Calu3 (cell line): ENCODE results near the gene ACTR1B. TPM values are rescaled to one million over a fixed set of nuclear protein-coding genes. Genes with fewer than 3 reads are reported as not detected.

ENCODE experiments used
- BruUV-seq: library from RNA; stranded (reverse); fragments of 400-500 nt; replicated peaks from 2 replicates; lab custom pipeline; 2021; lab: Mats Ljungman, UMichigan
- CTCF ChIA-PET: fragments of 300-600 bp; sonication (Branson Sonifier 250); formaldehyde crosslinking; loops from one replicate; lab custom pipeline; 2022; ENCODE audit warnings: antibody characterized with exemption; lab: Charles Lee
- DNase-seq: peaks from one replicate; pipeline ENCODE4 v3.0.0; 2022
- H3K27ac Mint-ChIP-seq: one replicate; pipeline ENCODE4 v1.8.0; 2022; ENCODE audit warnings: mixed read lengths; ENCODE audit not compliant: unreplicated experiment
- H3K27me3 Mint-ChIP-seq: one replicate; pipeline ENCODE4 v1.8.0; 2022; ENCODE audit warnings: mixed read lengths; ENCODE audit not compliant: unreplicated experiment
- H3K36me3 Mint-ChIP-seq: one replicate; pipeline ENCODE4 v1.8.0; 2022; ENCODE audit warnings: mild to moderate bottlenecking, moderate library complexity, mixed read lengths; ENCODE audit not compliant: insufficient read depth, unreplicated experiment
- H3K4me1 Mint-ChIP-seq: one replicate; pipeline ENCODE4 v1.8.0; 2022; ENCODE audit warnings: mild to moderate bottlenecking, low read depth, mixed read lengths; ENCODE audit not compliant: unreplicated experiment
- H3K4me3 Mint-ChIP-seq: one replicate; pipeline ENCODE4 v1.8.0; 2022; ENCODE audit warnings: mild to moderate bottlenecking, low read depth, moderate library complexity, mixed read lengths; ENCODE audit not compliant: unreplicated experiment
- H3K9me3 Mint-ChIP-seq: one replicate; pipeline ENCODE4 v1.8.0; 2022; ENCODE audit warnings: low read depth, mixed read lengths; ENCODE audit not compliant: unreplicated experiment
- intact Hi-C: fragments of 100-400 bp; cut with micrococcal nuclease; formaldehyde crosslinking; loops from one replicate; pipeline ENCODE4 v1.10.0; 2022; ENCODE audit not compliant: unreplicated experiment
- total RNA-seq: library from RNA; stranded (reverse); gene quantifications from 2 replicates; pipeline ENCODE4 v1.2.3, GENCODE V29; 2022
- TF ChIP-seq, protein P1 (sequence below): fragments of 200-600 bp; IDR thresholded peaks from one replicate; pipeline ENCODE4 v1.8.0; 2022; ENCODE audit warnings: antibody characterized with exemption; ENCODE audit not compliant: unreplicated experiment

Gene ACTR1B
- total RNA-seq, 1 experiment from 2014 or later, result 48.7 TPM

DNA sequence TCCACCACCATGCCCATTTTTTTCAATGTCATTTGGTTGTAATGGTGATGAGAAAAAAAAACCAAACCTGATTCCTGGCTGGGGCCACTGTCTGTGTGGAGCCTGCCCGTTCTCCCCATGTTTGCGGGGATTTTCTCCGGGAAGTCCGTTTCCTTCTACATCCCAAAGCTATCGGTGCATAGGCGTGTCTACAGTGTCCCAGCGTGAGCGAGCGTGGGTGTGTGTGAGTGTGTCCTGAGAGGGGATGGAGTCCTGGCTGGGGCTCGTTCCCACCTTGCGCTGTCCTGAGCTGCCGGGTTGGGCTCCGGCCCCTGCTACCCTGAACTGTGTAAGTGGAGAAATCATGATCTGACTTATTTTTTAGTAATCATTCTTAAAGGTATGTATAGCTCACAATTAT, 42.3 kb upstream of the ACTR1B start:
- Mint-ChIP-seq H3K36me3 (no peaks in the 10 kb centered on the region), H3K4me3 (no peak overlapping the region), H3K27me3 (peaks cover 50% of the 10 kb centered on the region), H3K27ac (no peak overlapping the region), H3K9me3 (no peaks in the 10 kb centered on the region), H3K4me1 (no peaks in the 10 kb centered on the region)
- TF ChIP-seq, protein P1, sequence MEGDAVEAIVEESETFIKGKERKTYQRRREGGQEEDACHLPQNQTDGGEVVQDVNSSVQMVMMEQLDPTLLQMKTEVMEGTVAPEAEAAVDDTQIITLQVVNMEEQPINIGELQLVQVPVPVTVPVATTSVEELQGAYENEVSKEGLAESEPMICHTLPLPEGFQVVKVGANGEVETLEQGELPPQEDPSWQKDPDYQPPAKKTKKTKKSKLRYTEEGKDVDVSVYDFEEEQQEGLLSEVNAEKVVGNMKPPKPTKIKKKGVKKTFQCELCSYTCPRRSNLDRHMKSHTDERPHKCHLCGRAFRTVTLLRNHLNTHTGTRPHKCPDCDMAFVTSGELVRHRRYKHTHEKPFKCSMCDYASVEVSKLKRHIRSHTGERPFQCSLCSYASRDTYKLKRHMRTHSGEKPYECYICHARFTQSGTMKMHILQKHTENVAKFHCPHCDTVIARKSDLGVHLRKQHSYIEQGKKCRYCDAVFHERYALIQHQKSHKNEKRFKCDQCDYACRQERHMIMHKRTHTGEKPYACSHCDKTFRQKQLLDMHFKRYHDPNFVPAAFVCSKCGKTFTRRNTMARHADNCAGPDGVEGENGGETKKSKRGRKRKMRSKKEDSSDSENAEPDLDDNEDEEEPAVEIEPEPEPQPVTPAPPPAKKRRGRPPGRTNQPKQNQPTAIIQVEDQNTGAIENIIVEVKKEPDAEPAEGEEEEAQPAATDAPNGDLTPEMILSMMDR, result no peak
- DNase-seq, result no peak
- CTCF ChIA-PET, result no interaction called here
- no TSS peak for BruUV-seq
- intact Hi-C loops, result no loop called here

- Mint-ChIP-seq H3K27ac (no peak overlapping the region), H3K36me3 (no peaks in the 10 kb centered on the region), H3K4me3 (no peak overlapping the region), H3K27me3 (peaks cover 44% of the 10 kb centered on the region), H3K4me1 (no peaks in the 10 kb centered on the region), H3K9me3 (no peaks in the 10 kb centered on the region)
- intact Hi-C loops, result loop anchor here (5.0 kb wide), 1 partner anchor 482 kb away; no protein-coding TSS in a partner anchor
- TF ChIP-seq, protein P1, result no peak
- CTCF ChIA-PET, result interaction anchor here (0.7 kb wide), 1 partner anchor 74 kb away, joined by 6 read pairs; no protein-coding TSS in a partner anchor
- no peak for DNase-seq
- BruUV-seq, result no TSS peak
These were observed 41.1 kb upstream of the ACTR1B start for GRCh38 chr2:97704989-97705388.

GRCh38 chr2:97703741-97704140, 39.9 kb upstream of the ACTR1B start:
- no peak overlapping the region for H3K4me3 Mint-ChIP-seq
- no peak for DNase-seq
- no peak overlapping the region for H3K27ac Mint-ChIP-seq
- H3K36me3 Mint-ChIP-seq, result no peaks in the 10 kb centered on the region
- no peaks in the 10 kb centered on the region for H3K4me1 Mint-ChIP-seq
- H3K27me3 Mint-ChIP-seq, result peaks cover 49% of the 10 kb centered on the region
- CTCF ChIA-PET, result interaction anchor here (1.2 kb wide), 1 partner anchor 36 kb away, joined by 3 read pairs; no protein-coding TSS in a partner anchor
- no TSS peak for BruUV-seq
- H3K9me3 Mint-ChIP-seq, result no peaks in the 10 kb centered on the region
- TF ChIP-seq, protein P1, result no peak
- intact Hi-C loops, result loop anchor here (5.0 kb wide), 1 partner anchor 484 kb away; no protein-coding TSS in a partner anchor

- BruUV-seq, result no TSS peak
- no peak overlapping the region for H3K4me3 Mint-ChIP-seq
- no peak overlapping the region for H3K27ac Mint-ChIP-seq
- H3K27me3 Mint-ChIP-seq, result peaks cover 57% of the 10 kb centered on the region
- no peaks in the 10 kb centered on the region for H3K4me1 Mint-ChIP-seq
- H3K9me3 Mint-ChIP-seq, result no peaks in the 10 kb centered on the region
- no peak for DNase-seq
- CTCF ChIA-PET, result interaction anchor here (1.2 kb wide), 1 partner anchor 37 kb away, joined by 3 read pairs; no protein-coding TSS in a partner anchor
- no peaks in the 10 kb centered on the region for H3K36me3 Mint-ChIP-seq
- intact Hi-C loops, result loop anchor here (5.0 kb wide), 1 partner anchor 484 kb away; no protein-coding TSS in a partner anchor
- TF ChIP-seq, protein P1, result no peak
These were observed 39.1 kb upstream of the ACTR1B start for GRCh38 chr2:97702731-97703470.
